Measurements from ENCODE around the gene CD300C.
"Not testable (repeated sequence)": the region's sequence is repeated elsewhere in the genome, so short reads cannot be mapped to it uniquely, and the experiment has no call there.

CD300C gene

GRCh38 chr17:74561586-74561985 lies 15.7 kb upstream of the CD300C start:
- H3K4me2 ChIP-seq (ENCODE audit: low read depth, low read length, poor library complexity, severe bottlenecking): no peak overlapping the region
- no peak overlapping the region for H3K27ac ChIP-seq (ENCODE audit: low read depth, low read length)
- no peaks in the 10 kb centered on the region for H3F3A ChIP-seq (ENCODE audit: insufficient read depth)
- H3K79me2 ChIP-seq (ENCODE audit: insufficient read depth, low read length): no peaks in the 10 kb centered on the region
- H3K36me3 ChIP-seq (ENCODE audit: low read length): no peaks in the 10 kb centered on the region
- no peaks in the 10 kb centered on the region for H3K27me3 ChIP-seq (ENCODE audit: low read length)
- H4K20me1 ChIP-seq (ENCODE audit: low read depth, low read length): no peaks in the 10 kb centered on the region
- H2AFZ ChIP-seq (ENCODE audit: low read depth, low read length, severe bottlenecking): no peak overlapping the region
- TF ChIP-seq CTCF (IDR thresholded peaks at IDR 0.05; ENCODE audit: insufficient read depth, low read length, poor library complexity, severe bottlenecking) (no peak), EZH2phosphoT487 (conservative IDR thresholded peaks at IDR 0.05; ENCODE audit: low read length) (no peak)
- no peaks in the 10 kb centered on the region for H3K9me2 ChIP-seq (replicated peaks; ENCODE audit: insufficient read depth, low read length)
- H3K9ac ChIP-seq (ENCODE audit: low read length): no peak overlapping the region
- no peaks in the 10 kb centered on the region for H3K9me3 ChIP-seq (ENCODE audit: insufficient read depth, low read length)
- H3K4me3 ChIP-seq (ENCODE audit: insufficient read depth, low read length, poor library complexity, severe bottlenecking): no peak overlapping the region

- Histone ChIP-seq H3K27ac (ENCODE audit: low read depth, low read length) (no peak overlapping the region), H3K9me3 (ENCODE audit: insufficient read depth, low read length) (no peaks in the 10 kb centered on the region), H2AFZ (ENCODE audit: low read depth, low read length, severe bottlenecking) (no peak overlapping the region), H3K9me2 (replicated peaks; ENCODE audit: insufficient read depth, low read length) (no peaks in the 10 kb centered on the region), H3K36me3 (ENCODE audit: low read length) (no peaks in the 10 kb centered on the region), H3F3A (ENCODE audit: insufficient read depth) (no peaks in the 10 kb centered on the region), H3K79me2 (ENCODE audit: insufficient read depth, low read length) (no peaks in the 10 kb centered on the region), H4K20me1 (ENCODE audit: low read depth, low read length) (no peaks in the 10 kb centered on the region), H3K9ac (ENCODE audit: low read length) (no peak overlapping the region), H3K27me3 (ENCODE audit: low read length) (no peaks in the 10 kb centered on the region), H3K4me3 (ENCODE audit: insufficient read depth, low read length, poor library complexity, severe bottlenecking) (no peak overlapping the region), H3K4me2 (ENCODE audit: low read depth, low read length, poor library complexity, severe bottlenecking) (no peak overlapping the region)
- TF ChIP-seq CTCF (IDR thresholded peaks at IDR 0.05; ENCODE audit: insufficient read depth, low read length, poor library complexity, severe bottlenecking) (no peak), EZH2phosphoT487 (conservative IDR thresholded peaks at IDR 0.05; ENCODE audit: low read length) (no peak)
Measured at GRCh38 chr17:74558882-74559519, 13.1 kb upstream of the CD300C start.

- H3K9ac ChIP-seq (ENCODE audit: low read length); H4K20me1 ChIP-seq (ENCODE audit: low read depth, low read length); H3K9me3 ChIP-seq (ENCODE audit: insufficient read depth, low read length); H3F3A ChIP-seq (ENCODE audit: insufficient read depth); H3K9me2 ChIP-seq (replicated peaks; ENCODE audit: insufficient read depth, low read length); H3K79me2 ChIP-seq (ENCODE audit: insufficient read depth, low read length); H3K36me3 ChIP-seq (ENCODE audit: low read length); H3K27me3 ChIP-seq (ENCODE audit: low read length); H3K27ac ChIP-seq (ENCODE audit: low read depth, low read length); H3K4me3 ChIP-seq (ENCODE audit: insufficient read depth, low read length, poor library complexity, severe bottlenecking); H2AFZ ChIP-seq (ENCODE audit: low read depth, low read length, severe bottlenecking); H3K4me2 ChIP-seq (ENCODE audit: low read depth, low read length, poor library complexity, severe bottlenecking): not testable (repeated sequence)
Measured at GRCh38 chr17:74558402-74558801, 12.5 kb upstream of the CD300C start.

- H3K9me3 ChIP-seq (ENCODE audit: insufficient read depth, low read length): no peaks in the 10 kb centered on the region
Measured at GRCh38 chr17:74555427-74555940, 9.6 kb upstream of the CD300C start.

More at GRCh38 chr17:74555427-74555940, 9.6 kb upstream of the CD300C start:
- Histone ChIP-seq H3K9me2 (replicated peaks; ENCODE audit: insufficient read depth, low read length) (no peaks in the 10 kb centered on the region), H2AFZ (ENCODE audit: low read depth, low read length, severe bottlenecking) (no peak overlapping the region), H3K9ac (ENCODE audit: low read length) (no peak overlapping the region), H3K27me3 (ENCODE audit: low read length) (no peaks in the 10 kb centered on the region), H3K27ac (ENCODE audit: low read depth, low read length) (no peak overlapping the region), H3K4me2 (ENCODE audit: low read depth, low read length, poor library complexity, severe bottlenecking) (no peak overlapping the region), H3F3A (ENCODE audit: insufficient read depth) (no peaks in the 10 kb centered on the region), H3K79me2 (ENCODE audit: insufficient read depth, low read length) (no peaks in the 10 kb centered on the region), H3K4me3 (ENCODE audit: insufficient read depth, low read length, poor library complexity, severe bottlenecking) (no peak overlapping the region), H3K36me3 (ENCODE audit: low read length) (no peaks in the 10 kb centered on the region), H4K20me1 (ENCODE audit: low read depth, low read length) (no peaks in the 10 kb centered on the region)
- TF ChIP-seq EZH2phosphoT487 (conservative IDR thresholded peaks at IDR 0.05; ENCODE audit: low read length): no peak
- TF ChIP-seq CTCF (IDR thresholded peaks at IDR 0.05; ENCODE audit: insufficient read depth, low read length, poor library complexity, severe bottlenecking): no peak

All from SU-DHL-6 (cell line).